ENCODE measurements around the gene TRIP11.

TRIP11 gene

DNA sequence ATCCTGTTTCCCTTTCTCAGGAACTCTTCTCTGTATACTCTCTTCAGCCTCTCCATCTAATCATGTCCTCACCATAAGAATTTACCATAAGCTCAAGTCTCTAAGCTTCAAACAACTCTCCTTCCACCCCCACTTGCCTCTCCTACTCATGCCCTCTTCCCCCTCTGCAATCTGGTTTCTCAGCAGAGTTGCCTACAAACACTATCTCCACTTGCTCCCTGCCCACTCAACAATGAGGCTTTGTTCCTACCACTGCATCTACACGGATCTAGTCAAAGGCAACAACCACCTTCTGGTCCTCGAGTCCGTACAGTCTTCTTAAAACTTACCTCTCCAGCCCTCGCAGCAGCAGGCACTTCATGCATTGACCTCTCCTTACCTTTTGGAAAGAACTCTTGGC, 75.1 kb downstream of the TRIP11 start:
- TF ChIP-seq CTCF (conservative IDR thresholded peaks at IDR 0.05) (no peak), ZFX (IDR thresholded peaks at IDR 0.05) (no peak)
- no peak overlapping the region for H3K27ac ChIP-seq

- no peak overlapping the region for H3K27ac ChIP-seq
- TF ChIP-seq CTCF (conservative IDR thresholded peaks at IDR 0.05): no peak
- no peak for TF ChIP-seq ZFX (IDR thresholded peaks at IDR 0.05)
Measured at GRCh38 chr14:91964011-91964410, 75.8 kb downstream of the TRIP11 start.

DNA sequence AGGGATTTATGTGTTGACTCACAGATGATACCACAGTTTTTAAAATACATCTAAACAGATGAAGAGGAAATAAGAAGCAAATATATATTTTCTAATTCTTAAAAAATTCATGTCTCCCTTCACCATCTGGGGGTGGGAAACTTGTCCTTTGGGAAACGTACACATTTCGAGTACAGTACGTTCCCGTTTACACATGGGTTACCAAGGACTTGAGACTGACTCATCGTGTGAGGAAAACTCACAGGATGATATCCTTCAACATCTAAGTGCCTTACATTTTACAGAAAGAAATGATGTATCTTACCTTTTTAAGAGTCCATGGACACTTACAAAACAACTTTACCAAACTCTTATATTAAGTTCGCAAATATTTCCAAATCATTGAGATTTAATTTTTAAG, 76.4 kb downstream of the TRIP11 start:
- H3K27ac ChIP-seq: no peak overlapping the region
- TF ChIP-seq ZFX (IDR thresholded peaks at IDR 0.05) (no peak), CTCF (conservative IDR thresholded peaks at IDR 0.05) (no peak)

DNA sequence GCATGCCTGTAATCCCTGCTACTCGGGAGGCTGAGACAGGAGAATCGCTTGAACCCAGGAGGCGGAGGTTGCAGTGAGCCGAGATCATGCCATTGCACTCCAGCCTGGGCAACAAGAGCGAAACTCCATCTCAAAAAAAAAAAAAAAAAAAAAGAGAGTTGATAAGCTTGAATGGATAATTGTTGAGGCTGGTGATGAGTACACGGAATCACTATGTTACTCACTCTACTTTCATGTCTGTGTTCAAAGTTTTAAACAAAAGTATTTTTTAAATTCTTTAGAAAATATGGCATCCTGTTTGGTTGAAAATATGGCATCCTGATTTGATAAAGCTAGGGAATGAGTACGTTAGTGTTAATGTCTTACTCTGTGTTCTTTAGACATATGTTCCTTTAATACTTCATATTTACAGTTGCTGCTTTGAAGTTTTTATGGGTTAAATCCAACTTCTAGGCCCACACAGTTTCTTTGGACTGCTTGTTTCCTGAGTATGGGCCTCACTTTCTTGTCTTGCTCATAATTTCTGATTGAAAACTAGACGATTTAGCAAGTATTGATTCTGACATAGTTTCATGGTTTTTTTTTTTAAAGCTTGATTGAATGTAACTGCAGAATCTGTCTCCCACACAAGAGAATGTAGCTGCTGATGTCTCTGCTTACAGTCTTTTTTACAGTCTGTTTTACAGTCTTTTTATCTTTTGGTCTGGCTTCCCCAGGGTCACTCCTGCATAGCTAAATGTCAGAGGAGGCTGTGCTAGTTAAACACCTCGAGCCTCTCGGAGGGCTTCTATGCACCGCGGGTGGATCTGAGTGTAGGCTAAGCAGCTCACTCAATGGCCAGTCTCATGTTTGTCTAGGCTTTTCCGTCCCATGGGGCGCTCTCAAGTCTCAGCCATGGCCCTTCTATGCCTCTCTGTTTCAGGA, 78.3 kb downstream of the TRIP11 start:
- TF ChIP-seq ZFX (IDR thresholded peaks at IDR 0.05) (no peak), CTCF (conservative IDR thresholded peaks at IDR 0.05) (no peak)
- H3K27ac ChIP-seq: no peak overlapping the region

GRCh38 chr14:91957876-91958313, 82.0 kb downstream of the TRIP11 start:
- no peak for TF ChIP-seq CTCF (conservative IDR thresholded peaks at IDR 0.05)
- no peak for TF ChIP-seq ZFX (IDR thresholded peaks at IDR 0.05)
- no peak overlapping the region for H3K27ac ChIP-seq

- no peak for TF ChIP-seq ZFX (IDR thresholded peaks at IDR 0.05)
- no peak for TF ChIP-seq CTCF (conservative IDR thresholded peaks at IDR 0.05)
- H3K27ac ChIP-seq: no peak overlapping the region
Measured at GRCh38 chr14:91956616-91957015, 83.2 kb downstream of the TRIP11 start.

GRCh38 chr14:91955168-91955567, 84.7 kb downstream of the TRIP11 start:
- no peak overlapping the region for H3K27ac ChIP-seq
- TF ChIP-seq CTCF (conservative IDR thresholded peaks at IDR 0.05): no peak
- no peak for TF ChIP-seq ZFX (IDR thresholded peaks at IDR 0.05)

Data from C4-2B (cell line).